CD4-positive, alpha-beta T cell (primary cell): ENCODE results near the gene DUSP28. TPM values are rescaled to one million over a fixed set of nuclear protein-coding genes. Genes with fewer than 3 reads are reported as not detected.

Experiments used
- ATAC-seq: fragments of 200-7000 bp; cut with Tn5 transposase; one replicate; pipeline ENCODE4 v1.10.0; 2022; ENCODE audit warnings: mild to moderate bottlenecking; ENCODE audit not compliant: poor library complexity
- CTCF ChIA-PET: fragments of 350-600 bp; sonication (Branson Sonifier 250); formaldehyde crosslinking; loops from one replicate; lab custom pipeline; 2021; ENCODE audit warnings: antibody characterized with exemption, inconsistent platforms; lab: Charles Lee
- POLR2A ChIA-PET: fragments of 350-600 bp; sonication (Branson Sonifier 250); formaldehyde crosslinking; loops from one replicate; lab custom pipeline; 2021; ENCODE audit warnings: antibody characterized with exemption, inconsistent platforms; lab: Charles Lee
- DNase-seq, 14 experiments: peaks; one replicate each; pipeline ENCODE4 v3.0.0-alpha.2; 2013 to 2020; ENCODE audit warnings: mixed read lengths in 2 of 14
- H3K27ac ChIP-seq, 2 donors: one replicate each; pipeline versions ENCODE4 v1.5.1 to v1.7.0; 2013; ENCODE audit warnings: low read length in 2 of 2, low read depth in 1 of 2, mild to moderate bottlenecking in 1 of 2
- H3K27me3 ChIP-seq, 2 experiments: 1 replicate in 1 of 2; 2 replicates in 1 of 2; pipeline versions ENCODE4 v1.6.1 to v1.7.0; 2013; ENCODE audit warnings: low read length in 2 of 2, control low read depth in 1 of 2, mild to moderate bottlenecking in 1 of 2, moderate library complexity in 1 of 2; ENCODE audit not compliant: insufficient read depth in 2 of 2, control insufficient read depth in 1 of 2
- H3K36me3 ChIP-seq: one replicate; pipeline ENCODE4 v1.6.1; 2013; ENCODE audit warnings: low read length, control low read depth; ENCODE audit not compliant: insufficient read depth
- H3K4me1 ChIP-seq: one replicate; pipeline ENCODE4 v1.6.1; 2013; ENCODE audit warnings: low read length, control low read depth; ENCODE audit not compliant: insufficient read depth
- H3K4me3 ChIP-seq: one replicate; pipeline ENCODE4 v1.5.1; 2013; ENCODE audit warnings: mild to moderate bottlenecking, low read length, moderate library complexity
- H3K9me3 ChIP-seq, 2 experiments: 1 replicate in 1 of 2; 2 replicates in 1 of 2; pipeline versions ENCODE4 v1.6.1 to v1.7.0; 2013; ENCODE audit warnings: low read length in 2 of 2, mild to moderate bottlenecking in 2 of 2, control low read depth in 1 of 2, moderate library complexity in 1 of 2; ENCODE audit not compliant: control insufficient read depth in 1 of 2, insufficient read depth in 1 of 2
- H3K27ac Mint-ChIP-seq: one replicate; pipeline ENCODE4 v1.8.0; 2020; ENCODE audit warnings: mixed read lengths
- H3K27me3 Mint-ChIP-seq: one replicate; pipeline ENCODE4 v1.8.0; 2021; ENCODE audit warnings: mixed read lengths
- H3K36me3 Mint-ChIP-seq: one replicate; pipeline ENCODE4 v1.8.0; 2021; ENCODE audit warnings: low read depth, mixed read lengths
- H3K4me1 Mint-ChIP-seq: one replicate; pipeline ENCODE4 v1.8.0; 2021; ENCODE audit warnings: low read depth, mixed read lengths
- H3K4me3 Mint-ChIP-seq: one replicate; pipeline ENCODE4 v1.8.0; 2020; ENCODE audit warnings: mild to moderate bottlenecking, mixed read lengths
- H3K9me3 Mint-ChIP-seq: one replicate; pipeline ENCODE4 v1.8.0; 2020; ENCODE audit warnings: mixed read lengths
- intact Hi-C, 2 experiments: fragments of 100-400 bp; cut with DNase I in 1 of 2; cut with micrococcal nuclease in 1 of 2; formaldehyde crosslinking; loops; one replicate each; pipeline versions ENCODE4 v1.15.1 to v1.9.0; 2023 to 2025; cut with DNase I, micrococcal nuclease
- total RNA-seq, 174 experiments: library from RNA in 2 of 174; stranded (reverse) in 2 of 174; gene quantifications; one replicate each; pipeline ENCODE4 v1.2.3 and lab custom pipeline; 2021 to 2026
- TF ChIP-seq, protein P1 (sequence below): fragments of 200-600 bp; IDR thresholded peaks from one replicate; pipeline ENCODE4 v1.8.0; 2022; ENCODE audit warnings: antibody characterized with exemption, mild to moderate bottlenecking

Gene DUSP28
- total RNA-seq, 2 experiments from 2014 or later, result 18.3 to 18.9 TPM

DNA sequence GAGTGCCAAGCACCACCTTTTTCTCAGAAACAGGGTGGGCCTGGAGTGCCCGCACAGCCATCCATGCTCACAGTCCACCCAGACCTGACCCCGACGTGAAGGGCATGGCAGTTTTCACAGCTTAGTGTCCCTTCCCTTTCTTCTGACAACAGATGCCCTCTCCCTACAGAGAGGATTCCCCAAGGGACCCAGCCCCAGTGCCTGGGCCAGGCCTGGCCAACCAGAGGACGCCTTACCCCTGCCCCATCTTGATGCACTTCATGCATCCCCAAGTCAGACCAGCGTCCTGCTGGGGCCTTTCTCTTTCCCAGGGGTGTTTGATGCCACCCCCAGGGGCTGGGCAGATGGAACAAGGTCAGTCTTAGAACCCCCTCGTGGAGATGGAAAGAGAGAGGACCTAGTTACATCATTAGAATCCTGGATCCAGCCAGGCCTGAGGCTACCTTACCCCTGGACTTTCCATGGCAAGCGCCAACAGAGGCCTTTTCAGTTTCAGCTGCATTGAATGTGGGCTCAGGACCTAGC, 6.1 kb upstream of the DUSP28 start:
- no peak for ATAC-seq
- H3K27ac Mint-ChIP-seq, result no peak overlapping the region

DNA sequence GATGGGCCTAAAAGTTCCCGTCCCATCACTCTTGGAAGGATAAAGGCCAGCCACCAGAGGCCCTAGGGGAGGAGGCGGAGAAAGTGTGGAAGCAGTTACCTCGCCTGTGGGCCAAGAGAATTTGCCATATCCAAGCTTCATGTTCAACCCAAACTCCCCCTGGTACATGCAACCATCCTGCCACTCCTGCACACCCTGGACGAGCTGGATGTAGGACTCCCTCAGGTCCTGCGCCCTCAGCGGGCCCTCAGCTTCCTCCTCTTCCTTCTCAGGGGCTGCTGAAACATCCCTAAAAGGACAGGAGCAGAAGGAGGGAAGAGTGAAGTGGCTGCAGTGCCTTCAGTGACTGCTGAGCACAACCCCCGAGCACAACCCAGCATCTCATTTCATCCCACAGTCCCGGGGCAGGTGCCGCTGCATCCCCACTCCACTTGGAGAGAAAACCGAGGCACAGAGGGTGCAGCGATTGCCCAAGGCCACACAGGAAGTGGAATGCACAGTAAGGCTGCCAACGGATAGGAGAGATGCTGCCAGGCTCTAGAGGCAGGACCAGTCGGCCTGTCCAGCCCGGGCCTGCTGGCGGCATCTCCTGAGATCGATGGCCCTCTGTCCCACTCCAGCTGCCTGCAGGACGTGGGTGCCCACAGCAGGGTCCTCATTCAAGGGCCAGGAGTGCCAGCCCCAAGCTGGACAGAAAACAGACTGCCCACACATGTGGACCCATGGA, 5.2 kb upstream of the DUSP28 start:
- peak in 1 of 14 experiments; percentile 32 for DNase-seq
- Histone ChIP-seq H3K27me3 (no peaks in the 10 kb centered on the region), H3K9me3 (no peaks in the 10 kb centered on the region), H3K27ac (no peak overlapping the region), H3K4me3 (no peak overlapping the region), H3K36me3 (peaks cover 49% of the 10 kb centered on the region), H3K4me1 (peaks cover 43% of the 10 kb centered on the region)
- H3K4me1 Mint-ChIP-seq, result peaks cover 39% of the 10 kb centered on the region
- TF ChIP-seq, protein P1, sequence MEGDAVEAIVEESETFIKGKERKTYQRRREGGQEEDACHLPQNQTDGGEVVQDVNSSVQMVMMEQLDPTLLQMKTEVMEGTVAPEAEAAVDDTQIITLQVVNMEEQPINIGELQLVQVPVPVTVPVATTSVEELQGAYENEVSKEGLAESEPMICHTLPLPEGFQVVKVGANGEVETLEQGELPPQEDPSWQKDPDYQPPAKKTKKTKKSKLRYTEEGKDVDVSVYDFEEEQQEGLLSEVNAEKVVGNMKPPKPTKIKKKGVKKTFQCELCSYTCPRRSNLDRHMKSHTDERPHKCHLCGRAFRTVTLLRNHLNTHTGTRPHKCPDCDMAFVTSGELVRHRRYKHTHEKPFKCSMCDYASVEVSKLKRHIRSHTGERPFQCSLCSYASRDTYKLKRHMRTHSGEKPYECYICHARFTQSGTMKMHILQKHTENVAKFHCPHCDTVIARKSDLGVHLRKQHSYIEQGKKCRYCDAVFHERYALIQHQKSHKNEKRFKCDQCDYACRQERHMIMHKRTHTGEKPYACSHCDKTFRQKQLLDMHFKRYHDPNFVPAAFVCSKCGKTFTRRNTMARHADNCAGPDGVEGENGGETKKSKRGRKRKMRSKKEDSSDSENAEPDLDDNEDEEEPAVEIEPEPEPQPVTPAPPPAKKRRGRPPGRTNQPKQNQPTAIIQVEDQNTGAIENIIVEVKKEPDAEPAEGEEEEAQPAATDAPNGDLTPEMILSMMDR, result no peak
- POLR2A ChIA-PET, result interaction anchor here (1.7 kb wide), 1 partner anchor 32 kb away, joined by 6 read pairs; the partner anchor contains the start of gene CAPN10
- peaks cover 51% of the 10 kb centered on the region for H3K36me3 Mint-ChIP-seq
- intact Hi-C loops, result loop anchor here in 1 of 2 experiments (5.0 to 10.0 kb wide), 3 partner anchors 43 to 660 kb away; no protein-coding TSS in a partner anchor
- CTCF ChIA-PET, result interaction anchor here (2.1 kb wide), 1 partner anchor 25 kb away, joined by 7 read pairs; no protein-coding TSS in a partner anchor
- H3K4me3 Mint-ChIP-seq, result no peak overlapping the region
- no peak for ATAC-seq
- H3K27ac Mint-ChIP-seq, result no peak overlapping the region
- no peaks in the 10 kb centered on the region for H3K27me3 Mint-ChIP-seq
- H3K9me3 Mint-ChIP-seq, result no peaks in the 10 kb centered on the region

More for the DNA sequence above, 6.1 kb upstream of the DUSP28 start:
- TF ChIP-seq, protein P1, result no peak
- DNase-seq, result no peak
- no peaks in the 10 kb centered on the region for H3K27me3 Mint-ChIP-seq
- Histone ChIP-seq H3K4me1 (peaks cover 36% of the 10 kb centered on the region), H3K9me3 (no peaks in the 10 kb centered on the region), H3K27ac (no peak overlapping the region), H3K36me3 (peaks cover 47% of the 10 kb centered on the region), H3K4me3 (no peak overlapping the region), H3K27me3 (no peaks in the 10 kb centered on the region)
- peaks cover 29% of the 10 kb centered on the region for H3K4me1 Mint-ChIP-seq
- H3K36me3 Mint-ChIP-seq, result peaks cover 43% of the 10 kb centered on the region
- no peak overlapping the region for H3K4me3 Mint-ChIP-seq
- POLR2A ChIA-PET, result no interaction called here
- CTCF ChIA-PET, result interaction anchor here (2.1 kb wide), 1 partner anchor 26 kb away, joined by 7 read pairs; no protein-coding TSS in a partner anchor
- H3K9me3 Mint-ChIP-seq, result no peaks in the 10 kb centered on the region
- intact Hi-C loops, result loop anchor here in 1 of 2 experiments (10.0 kb wide), 1 partner anchor 661 kb away; no protein-coding TSS in a partner anchor

DNA sequence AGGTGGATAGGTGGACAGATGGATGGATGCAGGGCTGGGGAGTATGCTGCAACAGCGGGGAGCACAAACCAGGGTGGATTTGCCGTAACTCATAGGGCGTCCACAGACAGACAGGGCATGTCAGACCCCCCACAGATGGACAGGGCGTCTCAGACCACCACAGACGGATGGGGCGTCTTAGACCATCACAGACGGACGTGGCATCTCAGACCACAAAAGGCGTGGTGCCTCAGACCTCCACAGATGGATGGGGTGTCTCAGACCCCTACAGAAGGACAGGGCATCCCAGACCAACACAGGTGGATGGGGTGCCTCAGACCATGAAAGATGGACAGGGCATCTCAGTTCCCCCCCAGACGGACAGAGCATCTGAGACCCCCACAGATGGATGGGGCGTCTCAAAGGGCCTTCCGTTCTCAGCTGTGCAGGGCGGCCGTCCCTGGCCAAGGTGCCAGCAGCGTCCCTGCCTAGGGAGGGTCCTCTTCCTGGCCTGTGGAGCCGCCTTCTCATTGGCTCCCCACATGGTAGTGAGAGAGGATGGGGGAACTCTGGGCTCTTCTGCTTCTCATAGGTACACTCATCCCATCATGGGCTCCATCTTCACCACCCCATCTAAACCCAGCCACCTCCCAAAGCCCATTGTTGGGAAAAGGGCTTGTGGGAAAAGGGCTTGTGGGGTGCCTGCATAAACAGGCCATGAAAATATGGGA, 4.5 kb upstream of the DUSP28 start:
- no peaks in the 10 kb centered on the region for H3K9me3 Mint-ChIP-seq
- Histone ChIP-seq H3K36me3 (peaks cover 45% of the 10 kb centered on the region), H3K9me3 (no peaks in the 10 kb centered on the region), H3K4me1 (peaks cover 47% of the 10 kb centered on the region), H3K27ac (no peak overlapping the region), H3K4me3 (no peak overlapping the region), H3K27me3 (no peaks in the 10 kb centered on the region)
- H3K4me3 Mint-ChIP-seq, result no peak overlapping the region
- peak in 1 of 14 experiments; percentile 21 for DNase-seq
- intact Hi-C loops, result loop anchor here in 1 of 2 experiments (5.0 to 10.0 kb wide), 3 partner anchors 43 to 659 kb away; no protein-coding TSS in a partner anchor
- no peak for ATAC-seq
- H3K27me3 Mint-ChIP-seq, result no peaks in the 10 kb centered on the region
- H3K4me1 Mint-ChIP-seq, result peaks cover 41% of the 10 kb centered on the region
- no peak overlapping the region for H3K27ac Mint-ChIP-seq
- ChIA-PET CTCF (interaction anchor here (1.8 to 2.7 kb wide), 3 partner anchors 11 to 31 kb away, joined by 10 to 24 read pairs (median 13); partner anchors contain the start of genes CAPN10 and RNPEPL1), POLR2A (interaction anchor here (1.7 kb wide), 1 partner anchor 31 kb away, joined by 6 read pairs; the partner anchor contains the start of gene CAPN10)
- peaks cover 48% of the 10 kb centered on the region for H3K36me3 Mint-ChIP-seq
- TF ChIP-seq, protein P1, result no peak
